Left forelimb (tissue), 1 donor: ENCODE results near the gene UBR1.
"Not testable (repeated sequence)": the region's sequence is repeated elsewhere in the genome, so short reads cannot be mapped to it uniquely, and the experiment has no call there.

Source experiments
- DNase-seq: peaks from one replicate; pipeline ENCODE4 v3.0.0-alpha.2; 2018; ENCODE audit warnings: low spot score

UBR1 gene

GRCh38 chr15:42914728-42915497, 190.9 kb downstream of the UBR1 start:
- DNase-seq, result no peak

- no peak for DNase-seq
Measured at GRCh38 chr15:42911058-42911592, 194.7 kb downstream of the UBR1 start.

GRCh38 chr15:42908538-42908937, 197.3 kb downstream of the UBR1 start:
- DNase-seq, result no peak

- no peak for DNase-seq
Measured at GRCh38 chr15:42903388-42904324, 202.2 kb downstream of the UBR1 start.

- DNase-seq, result not testable (repeated sequence)
Measured at GRCh38 chr15:42893911-42894310, 211.9 kb downstream of the UBR1 start.
